Measurements from ENCODE around the gene QPCT.

The QPCT gene

GRCh38 chr2:37349231-37349860, 4.9 kb downstream of the QPCT start:
- TF ChIP-seq ZFX (IDR thresholded peaks at IDR 0.05) = no peak
- TF ChIP-seq CTCF (conservative IDR thresholded peaks at IDR 0.05) = no peak
- no peak overlapping the region for H3K27ac ChIP-seq

GRCh38 chr2:37350034-37350433, 5.6 kb downstream of the QPCT start:
- no peak overlapping the region for H3K27ac ChIP-seq
- TF ChIP-seq ZFX (IDR thresholded peaks at IDR 0.05) (no peak), CTCF (conservative IDR thresholded peaks at IDR 0.05) (no peak)

- TF ChIP-seq ZFX (IDR thresholded peaks at IDR 0.05) = no peak
- TF ChIP-seq CTCF (conservative IDR thresholded peaks at IDR 0.05) = no peak
- H3K27ac ChIP-seq = no peak overlapping the region
Measured at GRCh38 chr2:37354531-37354930, 10.1 kb downstream of the QPCT start.

GRCh38 chr2:37355735-37356134, 11.3 kb downstream of the QPCT start:
- TF ChIP-seq ZFX (IDR thresholded peaks at IDR 0.05) = no peak
- TF ChIP-seq CTCF (conservative IDR thresholded peaks at IDR 0.05) = no peak
- no peak overlapping the region for H3K27ac ChIP-seq

GRCh38 chr2:37356299-37356698, 11.9 kb downstream of the QPCT start:
- no peak overlapping the region for H3K27ac ChIP-seq
- TF ChIP-seq CTCF (conservative IDR thresholded peaks at IDR 0.05) (no peak), ZFX (IDR thresholded peaks at IDR 0.05) (no peak)

- TF ChIP-seq CTCF (conservative IDR thresholded peaks at IDR 0.05) = no peak
- TF ChIP-seq ZFX (IDR thresholded peaks at IDR 0.05) = no peak
- H3K27ac ChIP-seq = no peak overlapping the region
Measured at GRCh38 chr2:37357069-37357468, 12.6 kb downstream of the QPCT start.

- H3K27ac ChIP-seq = no peak overlapping the region
- TF ChIP-seq CTCF (conservative IDR thresholded peaks at IDR 0.05) (no peak), ZFX (IDR thresholded peaks at IDR 0.05) (no peak)
Measured at GRCh38 chr2:37357530-37357929, 13.1 kb downstream of the QPCT start.

Measured in C4-2B (cell line).